ENCODE results near the gene PHKB.

The PHKB gene

DNA sequence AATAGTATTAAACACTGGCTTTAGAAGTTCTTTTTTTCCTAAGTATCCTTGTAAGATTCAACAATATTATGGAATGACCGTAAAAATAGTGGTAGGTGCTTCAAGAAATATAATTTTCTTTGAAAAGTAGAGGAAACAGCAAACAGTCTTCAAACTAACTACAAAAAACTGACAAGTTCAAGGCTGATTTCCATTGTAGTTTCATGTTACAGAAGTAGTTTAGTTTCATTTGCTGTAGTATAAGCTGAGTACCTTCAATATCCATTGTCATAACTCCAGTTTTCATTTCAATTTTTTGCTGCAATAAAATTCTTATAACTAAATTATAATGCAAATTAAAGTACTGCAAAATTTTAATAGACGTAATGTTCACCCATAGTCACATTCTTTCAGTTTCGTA is 19.3 kb downstream of the PHKB start:
- Histone ChIP-seq H3K9me3 (ENCODE audit: control insufficient read depth, insufficient read depth, low read length) (no peaks in the 10 kb centered on the region), H3K4me1 (ENCODE audit: insufficient read depth, low read length) (no peaks in the 10 kb centered on the region), H3K9ac (ENCODE audit: low read depth, low read length) (no peak overlapping the region), H3K36me3 (ENCODE audit: insufficient read depth, low read length) (no peaks in the 10 kb centered on the region)

DNA sequence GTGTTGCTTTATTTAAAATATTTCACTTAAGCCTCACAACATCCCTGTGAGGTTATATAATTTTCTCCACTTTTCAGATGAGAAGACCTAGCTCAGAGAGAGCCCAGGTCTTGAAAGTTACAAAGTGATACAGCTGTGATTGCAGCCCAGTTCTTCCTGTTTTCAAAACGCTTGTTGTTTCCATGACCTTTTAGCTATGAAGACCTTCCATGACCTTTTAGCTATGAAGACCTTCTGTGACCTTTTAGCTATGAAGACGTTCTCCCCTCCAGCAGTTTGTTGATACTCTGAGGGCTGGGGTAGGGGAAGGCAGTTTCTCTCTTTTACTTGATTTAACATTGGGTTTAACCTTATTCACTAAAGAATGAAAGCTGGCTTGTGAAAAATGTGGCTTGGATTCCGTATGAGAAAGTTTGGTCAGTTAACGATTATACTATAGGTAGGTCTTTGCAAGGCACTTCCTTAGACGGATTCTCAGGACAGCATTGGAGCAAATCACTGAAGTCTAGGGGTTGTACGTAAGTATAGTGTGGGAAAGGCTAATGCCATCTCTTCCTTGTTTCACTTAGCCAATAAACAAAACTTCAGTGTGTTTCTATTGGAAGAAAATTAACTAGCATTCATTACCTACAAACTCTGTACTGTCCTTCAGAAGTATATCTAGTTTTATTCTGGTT is 20.7 kb downstream of the PHKB start:
- no peak overlapping the region for H3K9ac ChIP-seq (ENCODE audit: low read depth, low read length)

DNA sequence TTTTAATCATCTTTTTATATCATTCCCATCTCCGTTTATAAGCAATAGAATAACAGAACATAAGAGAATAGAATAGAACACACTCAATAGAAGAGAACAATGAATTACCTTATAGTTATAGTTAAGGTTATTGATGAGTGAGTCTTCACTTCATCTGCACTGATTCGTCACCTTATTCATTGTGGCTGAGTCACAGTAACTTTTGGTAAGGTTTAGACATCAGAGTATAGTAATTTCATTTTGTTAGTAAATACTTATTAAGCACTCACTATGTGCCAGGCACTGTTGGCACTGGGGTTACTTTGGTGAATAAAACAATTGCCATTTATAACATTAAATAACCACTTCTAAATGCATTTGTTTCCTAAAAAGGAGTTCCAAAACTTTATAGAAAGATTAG is 22.5 kb downstream of the PHKB start:
- no peaks in the 10 kb centered on the region for H3K4me1 ChIP-seq (ENCODE audit: insufficient read depth, low read length)
- no peaks in the 10 kb centered on the region for H3K9me3 ChIP-seq (ENCODE audit: control insufficient read depth, insufficient read depth, low read length)
- no peaks in the 10 kb centered on the region for H3K36me3 ChIP-seq (ENCODE audit: insufficient read depth, low read length)
- H3K9ac ChIP-seq (ENCODE audit: low read depth, low read length): no peak overlapping the region

More for the DNA sequence above, 20.7 kb downstream of the PHKB start:
- Histone ChIP-seq H3K36me3 (ENCODE audit: insufficient read depth, low read length) (no peaks in the 10 kb centered on the region), H3K4me1 (ENCODE audit: insufficient read depth, low read length) (no peaks in the 10 kb centered on the region), H3K9me3 (ENCODE audit: control insufficient read depth, insufficient read depth, low read length) (no peaks in the 10 kb centered on the region)

DNA sequence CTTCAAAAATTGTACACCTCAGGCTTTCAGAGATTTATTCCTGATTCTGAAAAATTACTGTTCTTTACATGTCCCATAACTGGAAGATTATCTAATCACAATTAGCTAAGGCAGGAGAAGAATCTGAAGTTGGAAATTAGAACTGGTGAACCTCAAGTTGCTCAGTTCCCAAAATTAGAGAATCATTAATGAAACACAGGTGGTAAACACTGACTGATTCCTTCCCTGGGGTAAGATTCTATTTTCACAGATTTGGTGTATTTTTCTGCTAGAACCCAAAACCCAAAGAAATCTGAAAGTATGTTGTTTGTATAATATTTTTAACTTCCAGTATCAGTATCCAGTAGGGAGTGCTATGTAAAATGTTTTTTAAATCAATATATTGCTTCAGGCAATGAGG is 25.7 kb downstream of the PHKB start:
- no peak overlapping the region for H3K9ac ChIP-seq (ENCODE audit: low read depth, low read length)
- 0 out of 2 replicates have a peak, but pooled peaks cover under 1% of the 10 kb centered on the region for H3K4me1 ChIP-seq (ENCODE audit: insufficient read depth, low read length)
- H3K36me3 ChIP-seq (ENCODE audit: insufficient read depth, low read length): no peaks in the 10 kb centered on the region
- H3K9me3 ChIP-seq (ENCODE audit: control insufficient read depth, insufficient read depth, low read length): no peaks in the 10 kb centered on the region

DNA sequence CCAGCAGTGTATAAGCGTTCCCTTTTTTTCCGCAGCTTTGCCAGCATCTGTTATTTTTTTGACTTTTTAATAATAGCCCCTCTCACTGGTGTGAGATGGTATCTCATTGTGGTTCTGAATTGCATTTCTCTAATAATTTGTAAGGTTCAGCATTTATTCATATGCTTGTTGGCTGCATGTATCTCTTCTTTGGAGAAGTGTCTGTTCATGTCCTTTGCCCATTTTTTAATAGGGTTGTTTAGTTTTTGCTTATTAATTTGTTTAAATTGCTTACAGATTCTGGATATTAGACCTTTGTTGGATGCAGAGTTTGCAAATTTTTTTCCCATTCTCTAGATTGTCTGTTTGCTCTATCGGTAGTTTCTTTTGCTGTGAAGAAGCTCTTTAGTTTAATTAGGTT is 26.9 kb downstream of the PHKB start:
- Histone ChIP-seq H3K9me3 (ENCODE audit: control insufficient read depth, insufficient read depth, low read length) (no peaks in the 10 kb centered on the region), H3K4me1 (ENCODE audit: insufficient read depth, low read length) (peaks cover 11% of the 10 kb centered on the region; the same call in 1 of the 2 replicates), H3K9ac (ENCODE audit: low read depth, low read length) (no peak overlapping the region), H3K36me3 (ENCODE audit: insufficient read depth, low read length) (no peaks in the 10 kb centered on the region)

DNA sequence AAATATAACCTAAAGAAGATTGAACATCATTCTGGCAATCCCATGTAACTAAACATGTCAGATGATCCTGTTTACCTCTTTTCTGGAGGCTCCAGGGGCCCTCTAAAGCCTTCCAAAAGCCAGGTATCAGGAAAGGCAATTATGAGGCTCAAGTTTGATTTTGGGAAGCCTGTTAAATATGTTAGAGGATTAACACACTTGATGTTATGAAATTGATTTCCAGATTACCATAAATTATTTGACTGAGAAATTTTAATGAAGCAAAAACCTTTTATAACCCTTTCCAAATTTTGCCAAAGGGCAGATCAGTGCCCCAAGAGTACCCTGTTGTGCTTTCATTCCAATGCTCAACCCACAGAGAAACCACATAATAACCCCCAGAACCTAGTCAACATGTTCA is 29.3 kb downstream of the PHKB start:
- Histone ChIP-seq H3K9me3 (ENCODE audit: control insufficient read depth, insufficient read depth, low read length) (no peaks in the 10 kb centered on the region), H3K9ac (ENCODE audit: low read depth, low read length) (no peak overlapping the region), H3K36me3 (ENCODE audit: insufficient read depth, low read length) (no peaks in the 10 kb centered on the region), H3K4me1 (ENCODE audit: insufficient read depth, low read length) (peaks cover 11% of the 10 kb centered on the region; the same call in 1 of the 2 replicates)

DNA sequence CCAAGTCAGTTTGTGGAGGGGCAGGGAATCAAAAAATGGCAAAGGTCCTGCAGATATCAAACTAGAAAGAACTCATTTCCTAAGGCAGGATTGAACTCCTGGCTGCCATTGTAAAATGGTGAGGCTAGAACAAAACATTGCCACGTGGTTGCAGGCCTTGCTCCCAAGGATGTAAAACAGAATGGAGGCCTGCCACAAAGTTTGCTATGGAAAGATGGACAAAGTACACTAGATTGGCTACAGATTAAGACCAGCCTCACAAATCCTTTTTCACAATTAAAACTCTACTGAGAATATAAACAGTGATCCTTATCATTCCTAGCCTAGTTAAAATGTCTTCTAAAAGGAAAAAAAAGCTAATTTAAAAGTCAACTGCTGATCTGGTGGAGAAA is 30.9 kb downstream of the PHKB start:
- H3K36me3 ChIP-seq (ENCODE audit: insufficient read depth, low read length): no peaks in the 10 kb centered on the region
- no peak overlapping the region for H3K9ac ChIP-seq (ENCODE audit: low read depth, low read length)
- H3K4me1 ChIP-seq (ENCODE audit: insufficient read depth, low read length): peaks cover 11% of the 10 kb centered on the region; the same call in 1 of the 2 replicates
- H3K9me3 ChIP-seq (ENCODE audit: control insufficient read depth, insufficient read depth, low read length): no peaks in the 10 kb centered on the region

DNA sequence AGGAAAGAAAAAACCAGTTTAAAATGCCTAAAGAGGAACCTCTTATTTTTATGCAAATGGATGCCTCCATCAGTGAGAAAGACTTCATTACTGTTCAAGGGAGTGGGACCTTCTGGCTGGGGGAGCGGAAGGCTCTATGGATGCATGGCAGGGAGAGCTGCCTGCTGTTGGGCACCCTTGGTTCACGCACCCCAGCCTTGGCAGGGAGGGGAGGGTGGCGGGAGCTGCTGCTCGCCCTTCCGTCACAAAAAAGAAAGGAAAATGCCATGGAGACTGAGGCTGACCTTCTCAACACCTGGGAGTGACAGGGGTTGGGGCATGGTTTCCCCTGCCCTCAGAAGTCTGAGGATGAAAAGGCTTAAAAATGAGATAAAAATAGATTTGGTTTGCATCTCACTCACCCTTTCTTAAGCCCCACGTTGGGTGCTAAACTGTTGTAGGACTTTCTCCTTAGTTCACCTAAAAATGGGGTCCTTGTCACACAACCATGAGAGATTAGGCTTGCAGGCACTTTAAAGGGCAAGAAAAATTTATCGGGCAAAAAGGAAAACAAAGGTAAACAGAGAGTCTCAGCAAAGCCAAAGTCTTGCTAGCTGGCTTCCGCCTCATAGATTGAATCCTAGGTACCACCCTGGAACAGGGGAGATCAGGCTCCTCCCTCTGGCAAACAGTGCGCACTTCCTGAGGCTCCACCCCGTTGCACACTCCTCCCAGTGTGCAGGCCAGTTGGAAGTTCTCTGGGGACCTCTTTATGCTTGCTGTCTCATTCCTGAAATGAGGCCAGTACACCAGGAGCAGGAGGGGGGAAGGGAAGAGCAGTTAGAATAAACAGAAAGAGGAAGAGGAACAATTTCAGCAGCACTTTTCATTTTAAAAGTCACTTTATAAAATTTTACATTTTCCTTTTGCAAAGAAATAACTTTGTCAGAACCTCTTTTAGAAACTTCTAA is 31.6 kb downstream of the PHKB start:
- peaks cover 11% of the 10 kb centered on the region; the same call in 1 of the 2 replicates for H3K4me1 ChIP-seq (ENCODE audit: insufficient read depth, low read length)
- no peak overlapping the region for H3K9ac ChIP-seq (ENCODE audit: low read depth, low read length)
- H3K9me3 ChIP-seq (ENCODE audit: control insufficient read depth, insufficient read depth, low read length): no peaks in the 10 kb centered on the region
- H3K36me3 ChIP-seq (ENCODE audit: insufficient read depth, low read length): no peaks in the 10 kb centered on the region

DNA sequence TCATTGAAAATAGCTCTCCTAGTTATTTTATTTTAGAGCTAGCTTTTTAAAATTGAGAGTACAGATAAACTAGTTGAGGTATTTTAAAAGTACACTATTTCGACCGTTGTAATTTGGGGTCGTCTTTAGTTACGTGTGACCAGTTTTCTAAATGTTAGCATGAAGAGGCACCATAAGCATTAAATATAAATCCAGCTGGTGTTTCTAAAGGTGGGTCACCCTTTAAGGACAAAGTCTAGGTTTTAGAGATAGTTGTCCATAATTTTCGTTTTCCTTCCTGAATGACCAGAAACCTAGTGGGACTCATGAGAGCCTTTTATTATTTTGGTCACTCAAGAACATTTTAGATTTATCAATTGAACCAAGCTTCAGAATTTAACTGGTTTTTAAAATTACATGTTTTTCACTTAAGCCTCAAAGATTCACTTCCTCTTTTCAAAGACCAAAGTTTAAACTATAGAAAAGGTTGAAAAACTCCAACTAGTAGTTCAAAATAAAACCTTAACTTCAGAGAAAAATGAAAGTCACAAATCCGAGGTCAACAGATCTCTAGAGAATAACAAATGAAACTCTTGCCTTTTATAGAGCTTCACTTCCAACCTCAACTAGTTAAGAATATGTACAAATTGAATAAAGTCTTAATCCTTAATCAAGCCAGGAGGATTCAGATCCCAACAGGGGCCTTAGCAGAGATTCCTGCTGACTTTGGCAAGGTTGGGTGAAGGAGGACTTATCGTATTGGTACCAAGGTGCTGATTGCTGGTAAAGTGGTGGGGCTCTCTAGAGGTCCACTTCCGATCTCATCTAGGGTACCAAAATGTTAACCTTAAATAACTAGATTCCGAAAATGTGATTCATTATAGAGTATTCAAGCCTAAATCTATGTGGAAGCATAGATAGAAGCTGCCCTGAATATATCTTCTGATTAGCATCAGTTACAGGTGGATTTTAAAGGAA is 32.5 kb downstream of the PHKB start:
- H3K36me3 ChIP-seq (ENCODE audit: insufficient read depth, low read length): no peaks in the 10 kb centered on the region
- no peaks in the 10 kb centered on the region for H3K9me3 ChIP-seq (ENCODE audit: control insufficient read depth, insufficient read depth, low read length)
- no peak overlapping the region for H3K9ac ChIP-seq (ENCODE audit: low read depth, low read length)
- peaks cover 11% of the 10 kb centered on the region; the same call in 1 of the 2 replicates for H3K4me1 ChIP-seq (ENCODE audit: insufficient read depth, low read length)

DNA sequence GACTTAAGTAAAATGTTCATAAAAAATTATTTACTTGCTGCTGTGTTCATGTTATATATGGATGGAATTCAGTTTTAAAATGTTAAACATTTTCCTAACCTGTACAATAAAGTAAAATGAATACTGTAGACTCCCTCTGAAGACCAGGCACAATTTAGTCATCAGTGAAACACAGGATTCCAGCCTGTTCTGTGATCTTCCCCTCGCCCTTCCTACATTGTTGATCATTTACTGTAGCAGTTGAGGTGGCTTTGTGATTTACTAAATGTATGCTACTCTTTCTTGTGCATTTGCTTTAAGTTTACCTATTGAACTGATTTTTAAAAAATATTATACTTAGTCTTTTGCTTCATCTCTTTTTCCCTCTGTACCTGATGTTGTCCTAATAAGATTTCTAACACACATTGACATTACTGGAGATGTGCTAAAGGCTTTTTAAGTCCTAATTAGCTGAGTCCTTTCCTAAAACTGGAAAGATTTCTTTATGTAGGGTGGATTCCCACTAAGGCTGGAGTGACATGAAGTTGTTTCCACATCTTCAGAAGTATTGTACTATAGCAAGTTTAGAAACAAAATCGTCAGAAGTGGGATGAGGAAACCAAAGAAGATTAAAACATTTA is 38.1 kb downstream of the PHKB start:
- Histone ChIP-seq H3K9me3 (ENCODE audit: control insufficient read depth, insufficient read depth, low read length) (no peaks in the 10 kb centered on the region), H3K9ac (ENCODE audit: low read depth, low read length) (no peak overlapping the region), H3K4me1 (ENCODE audit: insufficient read depth, low read length) (no peaks in the 10 kb centered on the region), H3K36me3 (ENCODE audit: insufficient read depth, low read length) (no peaks in the 10 kb centered on the region; the same call in 1 of the 2 replicates)

DNA sequence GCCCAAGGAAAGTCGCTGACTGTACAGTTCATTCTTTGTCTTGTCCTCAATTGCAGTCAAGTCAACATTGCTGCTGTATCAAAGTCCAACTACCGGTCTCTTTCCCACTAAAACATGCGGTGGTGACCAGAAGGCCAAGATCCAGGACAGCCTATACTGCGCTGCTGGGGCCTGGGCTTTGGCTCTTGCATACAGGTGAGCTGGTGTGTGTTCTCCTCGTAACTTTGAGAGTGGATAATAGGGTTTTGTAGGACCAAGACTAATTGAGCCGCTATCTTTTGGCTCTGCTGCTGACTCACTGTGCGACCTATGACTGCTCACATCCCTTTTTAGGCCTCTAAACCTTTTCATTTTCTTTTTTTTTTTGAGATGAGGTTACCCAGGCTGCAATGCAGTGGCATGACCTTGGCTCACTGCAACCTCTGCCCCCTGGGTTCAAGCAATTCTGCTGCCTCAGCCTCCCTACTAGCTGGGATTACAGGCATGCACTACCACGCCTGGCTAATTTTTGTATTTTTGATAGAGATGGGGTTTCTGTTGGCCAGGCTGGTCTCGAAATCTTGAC is 38.7 kb downstream of the PHKB start:
- no peak overlapping the region for H3K9ac ChIP-seq (ENCODE audit: low read depth, low read length)
- H3K9me3 ChIP-seq (ENCODE audit: control insufficient read depth, insufficient read depth, low read length): no peaks in the 10 kb centered on the region
- no peaks in the 10 kb centered on the region; the same call in 1 of the 2 replicates for H3K36me3 ChIP-seq (ENCODE audit: insufficient read depth, low read length)
- no peaks in the 10 kb centered on the region for H3K4me1 ChIP-seq (ENCODE audit: insufficient read depth, low read length)

DNA sequence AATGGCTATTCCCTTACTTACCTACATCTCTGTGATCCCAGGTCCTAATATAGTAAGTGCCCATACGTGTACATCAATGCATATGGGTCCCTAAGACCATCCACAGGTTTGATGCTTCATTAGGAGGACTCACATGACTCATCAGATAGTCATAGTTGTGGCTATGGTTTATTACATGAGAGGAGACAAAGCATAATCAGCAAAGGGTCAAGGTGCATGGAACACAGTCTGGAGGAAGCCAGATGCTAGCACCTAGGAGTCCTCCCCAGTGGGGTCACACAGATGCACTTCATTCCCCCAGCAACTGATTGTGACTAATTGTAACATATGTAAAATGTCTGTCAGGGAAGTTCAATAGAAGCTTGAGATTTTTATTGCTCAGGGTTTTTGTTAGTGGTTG is 42.8 kb downstream of the PHKB start:
- no peak overlapping the region for H3K9ac ChIP-seq (ENCODE audit: low read depth, low read length)
- no peaks in the 10 kb centered on the region for H3K9me3 ChIP-seq (ENCODE audit: control insufficient read depth, insufficient read depth, low read length)
- H3K4me1 ChIP-seq (ENCODE audit: insufficient read depth, low read length): no peaks in the 10 kb centered on the region
- H3K36me3 ChIP-seq (ENCODE audit: insufficient read depth, low read length): no peaks in the 10 kb centered on the region; the same call in 1 of the 2 replicates

DNA sequence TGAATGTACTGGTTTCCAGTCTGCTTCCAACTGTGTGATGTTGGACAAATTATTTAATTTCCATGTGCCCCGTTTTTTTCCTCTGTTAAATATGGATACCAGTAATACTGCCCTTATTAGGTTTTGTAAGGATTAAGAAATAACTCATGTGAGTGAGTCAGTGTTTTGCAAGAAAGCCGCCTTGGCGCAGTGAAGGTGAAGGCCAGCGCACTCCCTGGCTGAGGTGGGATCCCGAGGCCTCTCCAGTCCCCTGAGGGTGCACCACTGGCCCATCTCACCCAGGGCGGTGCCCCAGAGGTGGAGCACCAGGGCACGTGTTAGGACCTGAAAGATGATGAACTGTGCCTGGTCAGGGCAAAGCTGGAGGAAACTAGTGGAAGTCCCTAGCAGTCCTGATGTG is 43.5 kb downstream of the PHKB start:
- H3K9me3 ChIP-seq (ENCODE audit: control insufficient read depth, insufficient read depth, low read length): no peaks in the 10 kb centered on the region
- no peaks in the 10 kb centered on the region for H3K4me1 ChIP-seq (ENCODE audit: insufficient read depth, low read length)
- H3K9ac ChIP-seq (ENCODE audit: low read depth, low read length): no peak overlapping the region
- no peaks in the 10 kb centered on the region; the same call in 1 of the 2 replicates for H3K36me3 ChIP-seq (ENCODE audit: insufficient read depth, low read length)
